ENCODE measurements around the gene BANF2.
A peak's percentile ranks its signal among the peaks of the same experiment; 100 is the strongest.
"Not testable (repeated sequence)": the region's sequence is repeated elsewhere in the genome, so short reads cannot be mapped to it uniquely, and the experiment has no call there.

The BANF2 gene

GRCh38 chr20:17654649-17655285, 45.0 kb upstream of the BANF2 start:
- DNase-seq (ENCODE audit: low read depth), result no peak
- H3K4me3 ChIP-seq (ENCODE audit: low read length), result no peak overlapping the region
- peak; percentile 77 for TF ChIP-seq CTCF (conservative IDR thresholded peaks at IDR 0.05; ENCODE audit: low read depth, low read length)

DNA sequence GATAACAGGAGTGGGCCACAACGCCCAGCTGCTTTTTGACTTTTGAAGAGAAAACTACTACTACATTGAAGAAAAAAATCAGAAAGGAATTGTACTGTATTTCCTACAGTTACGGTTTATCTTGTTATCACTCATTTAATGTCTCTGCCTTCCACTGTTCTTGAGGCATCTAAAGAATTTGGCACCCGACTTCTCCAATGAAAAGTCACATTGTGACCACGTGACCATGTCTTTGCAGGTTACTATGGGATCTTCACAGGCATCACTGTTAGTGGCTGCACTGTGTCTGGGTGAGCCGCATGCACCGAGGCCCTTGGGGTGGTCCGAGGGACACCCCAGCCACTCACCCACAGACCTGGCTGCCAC, 44.5 kb upstream of the BANF2 start:
- no peak for TF ChIP-seq CTCF (conservative IDR thresholded peaks at IDR 0.05; ENCODE audit: low read depth, low read length)
- no peak overlapping the region for H3K4me3 ChIP-seq (ENCODE audit: low read length)
- no peak for DNase-seq (ENCODE audit: low read depth)

- TF ChIP-seq CTCF (conservative IDR thresholded peaks at IDR 0.05; ENCODE audit: low read depth, low read length), result no peak
- no peak for DNase-seq (ENCODE audit: low read depth)
- H3K4me3 ChIP-seq (ENCODE audit: low read length), result no peak overlapping the region
Measured at GRCh38 chr20:17655865-17656479, 43.8 kb upstream of the BANF2 start.

GRCh38 chr20:17657079-17657825, 42.5 kb upstream of the BANF2 start:
- no peak overlapping the region for H3K4me3 ChIP-seq (ENCODE audit: low read length)
- DNase-seq (ENCODE audit: low read depth), result no peak
- TF ChIP-seq CTCF (conservative IDR thresholded peaks at IDR 0.05; ENCODE audit: low read depth, low read length), result no peak

GRCh38 chr20:17657898-17658647, 41.7 kb upstream of the BANF2 start:
- no peak for DNase-seq (ENCODE audit: low read depth)
- TF ChIP-seq CTCF (conservative IDR thresholded peaks at IDR 0.05; ENCODE audit: low read depth, low read length), result no peak
- H3K4me3 ChIP-seq (ENCODE audit: low read length), result no peak overlapping the region

- no peak for TF ChIP-seq CTCF (conservative IDR thresholded peaks at IDR 0.05; ENCODE audit: low read depth, low read length)
- no peak overlapping the region for H3K4me3 ChIP-seq (ENCODE audit: low read length)
- no peak for DNase-seq (ENCODE audit: low read depth)
Measured at GRCh38 chr20:17658648-17658993, 41.1 kb upstream of the BANF2 start.

- DNase-seq (ENCODE audit: low read depth); H3K4me3 ChIP-seq (ENCODE audit: low read length): not testable (repeated sequence)
Measured at GRCh38 chr20:17659344-17659743, 40.4 kb upstream of the BANF2 start.
